CD8-positive, alpha-beta memory T cell (primary cell): Measurements from ENCODE around the gene EGFLAM. TPM values are rescaled to one million over a fixed set of nuclear protein-coding genes. Genes with fewer than 3 reads are reported as not detected.

Experiments used
- CTCF ChIA-PET: fragments of 350-600 bp; sonication (Branson Sonifier 250); formaldehyde crosslinking; loops from one replicate; lab custom pipeline; 2021; ENCODE audit warnings: antibody characterized with exemption; lab: Charles Lee
- POLR2A ChIA-PET: fragments of 350-600 bp; sonication (Branson Sonifier 250); formaldehyde crosslinking; loops from one replicate; lab custom pipeline; 2021; ENCODE audit warnings: antibody characterized with exemption; lab: Charles Lee
- DNase-seq, 5 donors: peaks; one replicate each; pipeline versions ENCODE4 v3.0.0 to v3.0.0-alpha.2; 2020 to 2022; ENCODE audit warnings: mixed read lengths in 1 of 5
- H3K27ac ChIP-seq: one replicate; pipeline ENCODE4 v1.7.0; 2013; ENCODE audit warnings: low read depth, mild to moderate bottlenecking, low read length, moderate library complexity
- H3K27me3 ChIP-seq: 2 replicates; pipeline ENCODE4 v1.7.0; 2013; ENCODE audit warnings: low read length, mild to moderate bottlenecking; ENCODE audit not compliant: insufficient read depth, poor library complexity, severe bottlenecking
- H3K36me3 ChIP-seq: 2 replicates; pipeline ENCODE4 v1.7.0; 2013; ENCODE audit warnings: mild to moderate bottlenecking, low read length, moderate library complexity; ENCODE audit not compliant: insufficient read depth
- H3K4me1 ChIP-seq: 2 replicates; pipeline ENCODE4 v1.7.0; 2013; ENCODE audit warnings: mild to moderate bottlenecking, low read length, moderate library complexity; ENCODE audit not compliant: insufficient read depth
- H3K4me3 ChIP-seq: 2 replicates; pipeline ENCODE4 v1.7.0; 2013; ENCODE audit warnings: mild to moderate bottlenecking, low read length
- H3K9me3 ChIP-seq: 2 replicates; pipeline ENCODE4 v1.7.0; 2013; ENCODE audit warnings: mild to moderate bottlenecking, low read length
- H3K27ac Mint-ChIP-seq, 8 donors: one replicate each; pipeline ENCODE4 v1.8.0; 2020 to 2021; ENCODE audit warnings: mixed read lengths in 8 of 8, mild to moderate bottlenecking in 6 of 8, inconsistent platforms in 3 of 8, moderate library complexity in 3 of 8
- H3K27me3 Mint-ChIP-seq, 2 donors: one replicate each; pipeline ENCODE4 v1.8.0; 2020 to 2021; ENCODE audit warnings: mixed read lengths in 2 of 2, mild to moderate bottlenecking in 1 of 2, moderate library complexity in 1 of 2
- H3K36me3 Mint-ChIP-seq, 3 donors: one replicate each; pipeline ENCODE4 v1.8.0; 2020 to 2021; ENCODE audit warnings: mixed read lengths in 3 of 3, inconsistent platforms in 1 of 3, mild to moderate bottlenecking in 1 of 3
- H3K4me1 Mint-ChIP-seq, 3 donors: one replicate each; pipeline ENCODE4 v1.8.0; 2020 to 2021; ENCODE audit warnings: mixed read lengths in 3 of 3, inconsistent platforms in 1 of 3, mild to moderate bottlenecking in 1 of 3
- H3K4me3 Mint-ChIP-seq, 7 donors: one replicate each; pipeline ENCODE4 v1.8.0; 2020 to 2021; ENCODE audit warnings: mixed read lengths in 7 of 7, mild to moderate bottlenecking in 6 of 7, moderate library complexity in 4 of 7, inconsistent platforms in 2 of 7
- H3K9me3 Mint-ChIP-seq, 5 donors: one replicate each; pipeline ENCODE4 v1.8.0; 2020 to 2022; ENCODE audit warnings: mixed read lengths in 5 of 5, mild to moderate bottlenecking in 3 of 5, moderate library complexity in 2 of 5, inconsistent platforms in 1 of 5
- polyA plus RNA-seq: library from polyadenylated mRNA; unstranded; fragments of 300-500 nt; fragmentation: Illumina TruSeq; gene quantifications from one replicate; pipeline ENCODE4 v1.2.3, GENCODE V29; 2021
- total RNA-seq, 2 experiments: library from RNA; stranded (reverse); gene quantifications; one replicate each; pipeline ENCODE4 v1.2.3, GENCODE V29; 2021

EGFLAM gene
- total and polyA plus RNA-seq, 3 experiments from 2014 or later: not detected

GRCh38 chr5:38274370-38274769 lies 16.0 kb downstream of the EGFLAM start:
- POLR2A ChIA-PET: no interaction called here
- Histone ChIP-seq H3K9me3 (no peaks in the 10 kb centered on the region), H3K27ac (no peak overlapping the region), H3K27me3 (no peaks in the 10 kb centered on the region), H3K4me3 (no peak overlapping the region), H3K36me3 (no peaks in the 10 kb centered on the region), H3K4me1 (no peaks in the 10 kb centered on the region)
- no peaks in the 10 kb centered on the region for H3K36me3 Mint-ChIP-seq
- no peaks in the 10 kb centered on the region for H3K4me1 Mint-ChIP-seq
- peaks cover 13 to 36% (median 22%) of the 10 kb centered on the region in 5 donors for H3K9me3 Mint-ChIP-seq
- peaks cover 0 to 3% of the 10 kb centered on the region in 2 donors for H3K27me3 Mint-ChIP-seq
- CTCF ChIA-PET: no interaction called here
- H3K4me3 Mint-ChIP-seq: no peak overlapping the region
- H3K27ac Mint-ChIP-seq: no peak overlapping the region
- no peak for DNase-seq

DNA sequence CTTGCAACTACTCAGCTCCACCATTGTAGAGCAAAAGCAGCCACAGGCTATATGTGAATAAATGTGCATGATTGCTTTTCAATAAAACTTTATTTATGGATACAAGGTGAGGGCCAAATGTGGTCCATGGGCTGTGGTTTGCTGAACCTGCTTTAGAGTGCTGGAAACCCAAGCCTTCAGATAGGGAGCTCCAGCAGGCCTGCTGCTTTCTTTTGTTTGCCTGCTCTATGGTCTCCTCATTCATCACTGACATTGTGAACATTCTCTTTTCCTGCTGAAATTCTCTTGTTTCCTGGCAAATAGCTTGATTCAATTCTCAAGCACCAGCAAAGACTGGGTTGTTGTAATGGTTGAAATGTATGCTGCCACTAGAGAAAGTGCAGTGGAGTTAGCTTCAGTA lies 26.0 kb downstream of the EGFLAM start:
- Mint-ChIP-seq H3K36me3 (no peaks in the 10 kb centered on the region), H3K27ac (no peak overlapping the region), H3K27me3 (peaks cover 0 to 8% of the 10 kb centered on the region in 2 donors), H3K4me1 (no peaks in the 10 kb centered on the region), H3K9me3 (no peaks in the 10 kb centered on the region), H3K4me3 (no peak overlapping the region)
- Histone ChIP-seq H3K4me1 (no peaks in the 10 kb centered on the region), H3K36me3 (no peaks in the 10 kb centered on the region), H3K27me3 (no peaks in the 10 kb centered on the region), H3K9me3 (no peaks in the 10 kb centered on the region), H3K4me3 (no peak overlapping the region), H3K27ac (no peak overlapping the region)
- no peak for DNase-seq
- ChIA-PET POLR2A (no interaction called here), CTCF (no interaction called here)

DNA sequence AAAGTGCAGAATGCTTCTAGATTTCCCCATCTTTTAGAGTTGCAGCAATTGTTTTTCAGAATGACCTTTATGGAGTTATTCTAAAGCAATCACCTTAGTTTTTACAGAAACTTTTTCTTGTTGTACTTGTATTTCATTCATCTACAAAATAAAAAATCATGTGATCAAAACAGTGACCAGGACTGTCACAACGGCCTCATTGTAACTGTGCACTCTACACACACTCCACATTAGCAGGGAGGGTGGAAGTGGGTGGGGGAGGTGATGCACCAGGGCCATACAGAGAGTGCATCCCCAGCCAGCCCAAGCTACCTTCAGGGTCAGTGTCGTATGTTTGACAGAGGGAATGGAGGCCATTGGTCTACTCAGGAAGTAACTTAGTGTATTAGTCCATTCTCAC lies 26.9 kb downstream of the EGFLAM start:
- Mint-ChIP-seq H3K27ac (no peak overlapping the region), H3K4me3 (no peak overlapping the region), H3K9me3 (no peaks in the 10 kb centered on the region), H3K27me3 (peaks cover 0 to 8% of the 10 kb centered on the region in 2 donors), H3K36me3 (no peaks in the 10 kb centered on the region), H3K4me1 (no peaks in the 10 kb centered on the region)
- POLR2A ChIA-PET: no interaction called here
- H3K4me3 ChIP-seq: no peak overlapping the region
- no peak overlapping the region for H3K27ac ChIP-seq
- DNase-seq: no peak
- no peaks in the 10 kb centered on the region for H3K9me3 ChIP-seq
- CTCF ChIA-PET: no interaction called here
- no peaks in the 10 kb centered on the region for H3K36me3 ChIP-seq
- no peaks in the 10 kb centered on the region for H3K4me1 ChIP-seq
- no peaks in the 10 kb centered on the region for H3K27me3 ChIP-seq

DNA sequence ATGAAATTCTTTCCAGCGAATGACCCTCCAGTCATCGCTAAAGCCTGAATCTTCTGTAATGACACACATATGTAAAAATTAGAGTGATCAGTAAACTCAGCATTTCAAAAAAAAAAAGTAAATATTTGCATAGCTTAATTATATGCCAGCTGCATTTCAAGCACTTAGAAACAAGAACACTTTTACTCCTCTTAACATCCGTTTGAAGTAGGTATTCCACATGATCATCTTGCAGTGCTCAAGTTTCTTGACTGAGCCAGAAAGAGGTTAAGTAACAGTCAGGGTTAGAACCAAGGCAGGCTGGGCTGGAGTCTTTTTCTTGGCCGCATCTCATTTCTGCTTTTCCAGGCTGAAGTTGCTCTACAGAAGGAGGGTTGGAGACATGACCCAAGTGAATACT lies 27.6 kb downstream of the EGFLAM start:
- Histone ChIP-seq H3K27me3 (no peaks in the 10 kb centered on the region), H3K4me3 (no peak overlapping the region), H3K9me3 (no peaks in the 10 kb centered on the region), H3K36me3 (no peaks in the 10 kb centered on the region), H3K4me1 (no peaks in the 10 kb centered on the region), H3K27ac (no peak overlapping the region)
- H3K27ac Mint-ChIP-seq: no peak overlapping the region
- peaks cover 0 to 3% (median 0%) of the 10 kb centered on the region in 5 donors for H3K9me3 Mint-ChIP-seq
- no peak for DNase-seq
- CTCF ChIA-PET: no interaction called here
- no peaks in the 10 kb centered on the region for H3K4me1 Mint-ChIP-seq
- POLR2A ChIA-PET: no interaction called here
- H3K27me3 Mint-ChIP-seq: peaks cover 0 to 8% of the 10 kb centered on the region in 2 donors
- no peak overlapping the region for H3K4me3 Mint-ChIP-seq
- H3K36me3 Mint-ChIP-seq: no peaks in the 10 kb centered on the region

DNA sequence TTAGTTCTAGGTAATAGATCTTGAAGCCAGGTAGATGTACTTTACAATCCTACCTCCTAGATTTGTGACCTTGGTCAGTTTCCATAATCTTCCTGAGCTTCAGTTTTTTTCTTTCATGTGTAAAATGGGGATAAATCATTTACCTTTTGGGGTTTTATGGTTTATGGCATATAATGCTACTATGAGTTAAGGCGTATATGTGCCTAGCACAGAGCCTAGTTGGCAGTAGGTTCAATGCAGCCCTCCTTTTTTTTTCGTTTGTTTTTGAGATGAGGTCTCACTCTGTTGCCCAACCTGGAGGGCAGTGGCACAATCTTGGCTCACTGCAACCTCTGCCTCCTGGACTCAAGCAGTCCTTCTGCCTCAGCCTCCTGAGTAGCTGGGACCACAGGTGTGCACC lies 28.8 kb downstream of the EGFLAM start:
- peaks cover 0 to 6% of the 10 kb centered on the region in 2 donors for H3K27me3 Mint-ChIP-seq
- Histone ChIP-seq H3K27me3 (no peaks in the 10 kb centered on the region), H3K9me3 (no peaks in the 10 kb centered on the region), H3K27ac (no peak overlapping the region), H3K4me1 (no peaks in the 10 kb centered on the region), H3K4me3 (no peak overlapping the region), H3K36me3 (no peaks in the 10 kb centered on the region)
- no peak overlapping the region for H3K4me3 Mint-ChIP-seq
- peaks cover 0 to 3% (median 0%) of the 10 kb centered on the region in 5 donors for H3K9me3 Mint-ChIP-seq
- H3K27ac Mint-ChIP-seq: no peak overlapping the region
- ChIA-PET POLR2A (no interaction called here), CTCF (no interaction called here)
- H3K36me3 Mint-ChIP-seq: no peaks in the 10 kb centered on the region
- no peak for DNase-seq
- no peaks in the 10 kb centered on the region for H3K4me1 Mint-ChIP-seq

GRCh38 chr5:38289457-38289856 lies 31.1 kb downstream of the EGFLAM start:
- no peak overlapping the region for H3K27ac Mint-ChIP-seq
- no peak overlapping the region for H3K4me3 Mint-ChIP-seq
- Histone ChIP-seq H3K4me3 (no peak overlapping the region), H3K4me1 (no peaks in the 10 kb centered on the region), H3K27me3 (no peaks in the 10 kb centered on the region), H3K9me3 (no peaks in the 10 kb centered on the region), H3K36me3 (no peaks in the 10 kb centered on the region), H3K27ac (no peak overlapping the region)
- H3K9me3 Mint-ChIP-seq: peaks cover 0 to 3% (median 0%) of the 10 kb centered on the region in 5 donors
- H3K36me3 Mint-ChIP-seq: no peaks in the 10 kb centered on the region
- H3K4me1 Mint-ChIP-seq: no peaks in the 10 kb centered on the region
- CTCF ChIA-PET: no interaction called here
- DNase-seq: no peak
- peaks cover 0 to 6% of the 10 kb centered on the region in 2 donors for H3K27me3 Mint-ChIP-seq
- POLR2A ChIA-PET: no interaction called here

- H3K9me3 ChIP-seq: no peaks in the 10 kb centered on the region
- DNase-seq: no peak
- H3K4me1 Mint-ChIP-seq: no peaks in the 10 kb centered on the region
Measured at GRCh38 chr5:38290028-38290653, 31.8 kb downstream of the EGFLAM start.

GRCh38 chr5:38291355-38291754 lies 33.0 kb downstream of the EGFLAM start:
- H3K27me3 ChIP-seq: no peaks in the 10 kb centered on the region
- H3K4me1 Mint-ChIP-seq: no peaks in the 10 kb centered on the region
- no peak overlapping the region for H3K27ac Mint-ChIP-seq
- H3K36me3 ChIP-seq: no peaks in the 10 kb centered on the region
- peaks cover 0 to 3% (median 2%) of the 10 kb centered on the region in 5 donors for H3K9me3 Mint-ChIP-seq
- no peak overlapping the region for H3K27ac ChIP-seq
- H3K4me3 ChIP-seq: no peak overlapping the region
- no peaks in the 10 kb centered on the region for H3K4me1 ChIP-seq
- H3K4me3 Mint-ChIP-seq: no peak overlapping the region
- no peak for DNase-seq
- ChIA-PET CTCF (no interaction called here), POLR2A (no interaction called here)
- H3K27me3 Mint-ChIP-seq: peaks cover 0 to 3% of the 10 kb centered on the region in 2 donors
- H3K9me3 ChIP-seq: no peaks in the 10 kb centered on the region
- H3K36me3 Mint-ChIP-seq: no peaks in the 10 kb centered on the region

More at GRCh38 chr5:38290028-38290653, 31.8 kb downstream of the EGFLAM start:
- Mint-ChIP-seq H3K27me3 (peaks cover 0 to 6% of the 10 kb centered on the region in 2 donors), H3K36me3 (no peaks in the 10 kb centered on the region), H3K9me3 (peaks cover 0 to 3% (median 0%) of the 10 kb centered on the region in 5 donors), H3K4me3 (no peak overlapping the region), H3K27ac (no peak overlapping the region)
- Histone ChIP-seq H3K27ac (no peak overlapping the region), H3K27me3 (no peaks in the 10 kb centered on the region), H3K36me3 (no peaks in the 10 kb centered on the region), H3K4me3 (no peak overlapping the region), H3K4me1 (no peaks in the 10 kb centered on the region)
- CTCF ChIA-PET: no interaction called here
- POLR2A ChIA-PET: no interaction called here
